Stimulated activated naive CD4-positive, alpha-beta T cell treated with Interleukin-2 at 50 U/mL for 16 hours (primary cell): Measurements from ENCODE around the gene USE1.

Experiments
- DNase-seq: peaks from one replicate; lab custom pipeline; 2025; lab: John Stamatoyannopoulos, UW

The USE1 gene

DNA sequence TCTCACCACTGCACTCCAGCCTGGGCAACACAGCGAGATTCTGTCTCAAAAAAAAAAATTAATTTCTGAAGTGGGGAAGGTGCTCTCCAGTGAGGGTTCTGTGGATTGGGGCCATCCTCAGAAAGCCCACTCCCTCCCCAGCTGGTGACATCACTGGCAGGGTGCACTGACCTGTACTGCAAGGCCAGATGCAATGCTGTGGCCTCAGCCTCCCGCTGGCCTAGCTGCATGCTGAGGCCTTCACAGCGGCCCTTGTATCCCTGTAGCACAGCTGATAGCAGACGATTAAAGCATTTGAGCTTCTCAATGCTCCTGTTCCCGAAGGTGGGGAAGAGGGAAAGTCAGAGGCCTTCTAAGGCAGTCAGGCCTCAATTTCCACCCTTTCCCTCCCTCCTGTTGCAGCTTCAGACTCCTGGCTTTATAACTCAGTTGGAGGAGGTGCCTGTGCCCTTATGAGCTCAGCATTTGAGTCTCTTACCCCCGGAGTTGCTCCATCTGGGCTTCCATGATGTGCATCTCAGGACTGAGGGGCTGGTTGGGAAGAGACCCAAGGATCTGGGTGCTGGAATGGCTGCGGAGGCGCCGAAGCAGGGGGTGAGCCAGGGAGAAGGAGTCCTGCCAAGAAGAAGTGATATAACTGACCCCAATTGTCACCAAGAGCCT, 44.1 kb downstream of the USE1 start:
- DNase-seq, result no peak

DNA sequence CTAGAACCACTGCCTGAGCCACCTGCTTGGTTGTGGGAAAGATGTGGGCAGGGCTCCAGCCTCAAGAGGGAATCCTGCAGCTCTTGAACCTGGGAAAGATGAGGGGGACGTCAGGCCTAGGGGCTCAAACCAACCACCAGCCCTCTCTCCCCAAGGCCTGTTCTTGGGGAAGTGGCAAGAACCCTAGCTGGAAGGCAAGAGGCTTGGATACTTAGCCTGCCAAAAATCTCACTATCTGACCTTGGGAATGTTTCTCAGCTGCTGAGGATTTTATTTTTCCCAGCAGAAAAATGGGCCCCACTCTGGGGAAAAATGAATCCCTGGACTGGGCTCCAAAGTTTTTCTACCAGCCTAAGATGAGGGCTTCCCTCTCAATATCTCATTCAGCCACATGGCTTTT, 44.8 kb downstream of the USE1 start:
- no peak for DNase-seq

DNA sequence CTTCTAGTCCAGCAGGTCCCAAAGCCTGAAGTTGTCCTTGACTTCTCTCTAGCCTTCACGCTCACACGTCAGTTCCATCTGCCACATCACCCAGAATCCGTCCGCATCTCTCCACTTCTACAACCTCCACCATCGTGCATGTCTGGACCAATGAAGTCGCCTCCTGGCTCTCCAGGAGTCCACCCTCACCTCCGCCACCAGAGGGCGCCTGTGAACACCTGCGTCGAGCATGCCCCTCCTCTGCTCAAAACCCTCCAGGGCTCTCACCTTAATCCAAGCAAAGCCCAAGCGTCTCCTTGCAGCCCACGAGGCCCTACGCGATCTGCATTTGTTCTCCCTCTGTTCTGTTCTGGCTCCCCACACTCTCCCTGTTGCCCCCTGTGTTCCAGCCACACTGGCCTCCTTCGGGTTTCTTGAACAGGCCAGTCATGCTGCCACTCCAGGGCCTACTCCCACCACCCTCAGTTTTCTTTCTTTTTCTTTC, 45.7 kb downstream of the USE1 start:
- peak; percentile 87 for DNase-seq

DNA sequence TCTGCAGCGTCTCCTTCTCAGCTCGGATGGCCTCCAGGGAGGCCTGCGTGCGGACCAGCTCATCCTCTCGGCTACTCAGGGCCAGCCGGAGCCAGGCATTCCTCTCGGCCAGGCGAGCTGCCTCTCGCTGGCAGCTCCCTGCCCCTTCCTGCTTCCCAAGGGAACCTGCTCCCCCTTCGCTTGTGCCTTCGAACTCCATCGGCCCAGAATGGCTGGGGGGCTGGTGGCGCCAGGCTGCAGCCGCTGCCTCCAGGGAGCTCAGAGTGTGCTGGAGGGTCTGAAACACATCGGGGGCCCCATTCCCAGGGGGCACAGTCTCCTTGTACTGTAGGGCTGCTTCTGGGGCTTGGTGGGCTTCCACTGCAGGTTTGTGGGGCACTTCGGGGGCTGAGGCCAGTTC, 47.4 kb downstream of the USE1 start:
- no peak for DNase-seq

DNA sequence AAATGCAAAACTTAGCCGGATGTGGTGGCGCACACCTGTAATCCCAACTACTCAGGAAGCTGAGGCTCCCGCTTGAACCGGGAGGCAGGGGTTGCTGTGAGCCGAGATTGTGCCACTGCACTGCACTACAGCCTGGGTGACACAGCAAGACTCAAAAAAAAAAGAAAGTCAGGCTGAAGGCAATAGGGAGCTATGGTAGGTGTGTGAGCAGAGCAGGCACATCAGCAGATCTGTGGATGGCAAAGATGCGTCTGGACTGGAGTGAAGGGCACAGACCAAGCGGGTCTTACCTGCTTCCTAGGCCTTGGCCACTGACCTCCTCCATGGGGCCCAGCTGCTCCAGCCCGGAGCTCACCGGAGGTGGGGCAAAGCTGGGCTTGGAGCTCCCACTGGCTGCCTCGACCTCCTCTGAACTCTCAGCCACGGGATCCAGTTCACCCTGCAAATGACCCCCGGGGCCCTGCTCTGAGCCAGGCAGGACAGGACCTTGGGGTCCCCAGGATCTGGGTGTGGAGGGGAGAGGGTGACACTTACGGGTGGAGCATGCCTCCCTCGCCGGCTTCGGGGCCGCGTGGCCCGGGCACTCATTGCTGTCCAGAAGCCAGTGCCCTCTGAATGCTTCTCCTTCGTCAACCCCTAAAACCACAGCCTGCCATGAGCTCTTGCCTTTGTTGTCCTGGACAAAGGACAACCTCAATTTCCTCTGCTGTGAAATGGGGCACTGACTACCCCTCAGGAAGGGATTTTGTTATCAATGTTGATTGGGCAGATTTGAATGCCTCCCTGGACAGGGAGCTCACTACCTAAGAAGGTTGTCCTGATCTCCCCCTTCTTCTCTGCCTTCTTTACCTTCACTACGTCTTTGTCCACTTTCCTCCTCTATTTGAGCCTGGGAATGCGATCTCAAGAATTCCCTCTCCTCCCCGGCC, 48.8 kb downstream of the USE1 start:
- DNase-seq, result no peak

DNA sequence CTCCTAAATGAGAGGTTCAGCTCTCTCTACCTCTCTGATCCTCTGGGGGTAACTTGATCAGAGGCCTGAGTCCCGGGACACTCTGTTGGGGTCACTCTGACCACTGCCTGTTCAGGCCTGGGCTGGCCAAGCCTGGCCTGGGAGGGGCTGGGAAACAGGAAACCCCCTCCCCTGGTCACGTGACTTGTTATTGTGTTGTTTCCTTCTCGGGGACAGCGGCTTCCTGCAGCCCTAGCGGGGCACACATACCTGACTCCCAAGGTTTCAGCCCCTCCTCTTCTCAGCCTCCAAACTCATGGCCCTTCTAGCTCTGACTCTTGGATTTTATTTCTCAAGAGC, 49.5 kb downstream of the USE1 start, which contains the start of gene USHBP1:
Gene USHBP1, minus strand, starts transcription at position 105 of the 339 bp plus-strand sequence. CDS start 446 bp downstream, outside the sequence.
- no peak for DNase-seq

DNA sequence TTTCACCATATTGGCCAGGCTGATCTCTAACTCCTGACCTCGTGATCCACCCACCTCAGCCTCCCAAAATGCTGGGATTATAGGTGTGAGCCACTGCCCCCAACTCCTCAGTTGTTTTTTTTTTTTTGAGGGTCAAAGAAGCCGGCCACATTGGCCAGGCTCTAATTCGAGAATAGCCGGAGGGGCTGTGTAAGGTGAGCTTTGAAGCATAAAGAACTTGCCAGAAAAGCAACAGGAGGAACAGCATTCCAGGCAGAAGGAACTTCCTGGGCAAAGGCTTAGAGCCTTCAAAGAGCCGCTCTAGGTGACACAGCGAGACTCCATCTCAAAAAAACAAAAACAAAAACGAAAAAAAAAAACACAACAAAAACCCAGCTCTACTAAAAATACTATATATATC, 50.9 kb downstream of the USE1 start:
- DNase-seq, result no peak

DNA sequence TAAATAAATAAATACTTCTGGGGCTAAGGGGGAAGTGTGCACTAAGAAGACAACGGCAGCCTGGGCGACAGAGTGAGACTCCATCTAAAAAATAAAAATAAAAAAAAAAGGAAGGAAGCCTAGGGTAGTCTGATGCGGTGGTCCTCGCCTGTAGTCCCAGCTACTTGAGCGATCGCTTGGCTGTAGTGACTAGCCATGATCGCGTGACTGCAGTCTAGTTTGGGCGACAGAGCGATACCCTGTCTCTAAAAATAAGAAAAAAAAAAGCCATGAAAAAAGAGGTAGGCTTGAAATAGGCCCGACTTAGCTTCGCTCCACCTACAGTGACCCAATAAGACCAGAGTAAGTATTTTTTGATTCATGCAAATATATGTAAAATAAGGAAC, 51.4 kb downstream of the USE1 start:
- DNase-seq, result no peak

DNA sequence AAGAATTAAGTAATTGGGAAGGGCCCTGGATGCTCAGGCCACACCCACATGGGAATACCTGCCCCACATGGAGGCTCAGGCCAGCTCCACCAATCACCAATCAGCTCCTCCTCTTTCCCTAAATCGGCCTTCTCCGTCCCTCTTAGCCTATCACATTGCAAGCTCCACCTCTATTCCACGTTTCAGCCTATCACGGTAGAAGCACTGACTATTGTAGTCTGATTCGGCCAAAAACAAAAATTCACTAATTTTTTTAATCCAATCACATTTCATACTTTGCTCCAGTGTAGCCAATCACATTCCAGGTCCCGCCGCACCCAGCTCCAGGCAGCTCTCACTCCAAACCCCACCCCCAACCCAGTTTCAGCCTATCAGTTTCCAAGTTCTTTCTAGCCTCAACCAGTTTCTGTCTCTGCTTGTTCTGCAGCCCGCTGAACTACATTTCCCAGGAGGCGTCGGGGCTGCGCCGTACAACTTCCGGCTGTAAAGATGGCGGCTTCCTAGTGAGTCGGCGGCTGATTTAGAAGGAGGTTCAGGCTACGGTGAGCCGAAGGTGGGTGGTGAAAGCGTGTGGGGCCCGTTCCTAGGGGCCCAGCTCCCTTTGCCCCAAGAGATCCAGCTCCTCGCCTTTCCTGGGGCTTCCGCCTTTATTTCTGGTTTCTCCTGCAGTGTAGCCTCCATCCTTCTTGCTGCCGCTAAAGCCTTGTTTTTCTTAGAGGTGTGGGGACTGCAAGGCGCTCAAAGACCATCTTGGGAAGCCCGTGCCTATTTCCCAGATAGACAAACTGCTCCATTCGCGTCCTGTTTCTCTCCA, 52.0 kb downstream of the USE1 start, which contains the start of gene BABAM1:
Gene BABAM1, plus strand, starts transcription at position 469 of the 814 bp plus-strand sequence. CDS start 1,364 bp downstream, outside the sequence.
- DNase-seq, result peak; percentile 96

DNA sequence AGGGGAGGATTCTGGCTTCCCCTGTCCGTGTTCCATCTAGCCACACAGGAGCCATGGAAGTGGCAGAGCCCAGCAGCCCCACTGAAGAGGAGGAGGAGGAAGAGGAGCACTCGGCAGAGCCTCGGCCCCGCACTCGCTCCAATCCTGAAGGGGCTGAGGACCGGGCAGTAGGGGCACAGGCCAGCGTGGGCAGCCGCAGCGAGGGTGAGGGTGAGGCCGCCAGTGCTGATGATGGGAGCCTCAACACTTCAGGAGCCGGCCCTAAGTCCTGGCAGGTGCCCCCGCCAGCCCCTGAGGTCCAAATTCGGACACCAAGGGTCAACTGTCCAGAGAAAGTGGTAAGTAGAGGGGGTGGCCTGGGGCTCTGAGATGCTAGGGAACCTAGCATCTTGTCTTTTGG, 53.6 kb downstream of the USE1 start:
- no peak for DNase-seq
